CD4-positive, alpha-beta T cell treated with Interleukin-15 for 1 hour (primary cell): ENCODE measurements around the gene HES3.

Experiments used
- DNase-seq: peaks from one replicate; pipeline ENCODE4 v3.0.0-alpha.2; 2020

The HES3 gene

GRCh38 chr1:6265151-6265550, 21.2 kb downstream of the HES3 start:
- no peak for DNase-seq

DNA sequence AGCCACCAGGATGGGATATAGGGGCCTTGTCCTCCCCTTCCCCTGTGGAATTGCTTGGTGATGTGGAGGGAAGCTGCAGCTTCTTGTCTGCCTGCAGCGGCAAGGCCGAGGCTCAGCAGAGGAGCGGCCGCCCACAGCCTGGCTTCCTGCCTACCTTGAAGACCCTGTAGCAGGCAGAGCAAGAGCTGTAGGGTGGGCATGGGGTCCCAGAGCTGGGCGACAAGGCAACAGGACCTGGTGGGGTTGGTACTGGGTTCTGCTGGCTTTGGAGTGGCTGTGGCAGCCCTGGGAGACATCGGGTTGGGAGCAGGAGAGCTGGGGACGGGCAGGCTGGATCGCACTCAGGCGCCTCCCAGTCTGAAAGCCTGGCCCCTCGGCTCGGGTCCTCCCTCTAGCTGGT, 22.7 kb downstream of the HES3 start:
- DNase-seq, result no peak

- no peak for DNase-seq
These were observed 23.8 kb downstream of the HES3 start for GRCh38 chr1:6267686-6268322.

DNA sequence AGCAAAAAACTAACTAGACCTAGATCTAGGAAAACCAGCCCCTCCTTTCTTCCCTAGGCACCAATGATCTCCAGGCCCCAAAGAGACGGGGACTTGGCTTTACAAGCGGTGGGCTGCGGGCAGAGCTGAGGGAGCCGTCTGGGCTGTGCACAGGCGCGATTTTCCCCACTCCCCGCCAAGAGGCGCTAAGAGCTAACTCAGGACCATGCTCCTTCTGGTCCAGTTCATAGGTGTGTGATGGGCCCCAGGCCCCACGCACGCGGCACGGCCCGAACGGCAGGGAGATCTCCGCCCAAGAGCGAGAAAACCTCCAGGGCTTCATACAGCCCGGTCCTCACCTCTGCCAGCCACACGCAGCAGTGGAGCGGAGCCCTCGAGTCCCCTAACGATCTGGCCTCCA, 24.4 kb downstream of the HES3 start:
- no peak for DNase-seq

DNA sequence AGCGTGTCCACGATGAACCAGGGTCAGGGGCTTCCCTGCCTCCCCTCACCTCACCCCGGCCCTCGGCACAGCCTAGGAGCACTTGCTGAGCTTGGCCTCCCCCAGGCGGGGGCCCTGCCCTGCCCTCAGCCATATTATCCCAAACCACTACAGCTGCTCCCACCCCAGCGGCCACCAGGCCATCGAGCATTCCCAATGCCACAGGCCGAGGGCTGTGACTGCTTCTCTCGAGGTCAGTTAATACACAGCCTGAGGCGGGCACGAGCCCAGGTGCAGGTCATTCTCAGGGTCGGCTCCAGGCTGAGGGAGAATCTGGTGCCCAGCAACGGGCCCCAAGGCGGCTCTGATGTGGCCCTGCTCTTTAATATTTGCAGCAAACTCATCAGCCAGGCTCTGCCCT, 25.3 kb downstream of the HES3 start:
- no peak for DNase-seq

GRCh38 chr1:6269720-6270400, 25.9 kb downstream of the HES3 start:
- no peak for DNase-seq

DNA sequence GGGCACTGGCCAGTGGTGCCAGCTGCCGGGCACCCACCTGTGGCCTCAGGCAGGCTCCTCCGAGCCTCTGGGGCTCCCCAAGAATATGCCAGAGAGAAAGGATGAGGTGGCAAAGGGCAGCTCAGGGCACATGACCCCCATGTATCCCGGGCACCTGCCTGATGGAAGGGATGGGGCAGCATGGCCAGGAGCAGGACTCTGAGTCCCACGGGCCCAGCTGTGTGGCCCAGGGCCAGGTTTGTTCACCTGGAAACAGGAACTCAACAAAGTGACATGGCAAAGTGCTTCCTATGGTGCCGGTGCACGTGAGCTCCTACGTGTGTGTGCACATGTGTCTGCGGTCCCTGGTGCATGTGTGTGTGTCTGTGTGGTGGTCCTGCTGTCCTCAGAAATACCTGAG, 26.4 kb downstream of the HES3 start:
- DNase-seq, result no peak

- DNase-seq, result no peak
These were observed 27.0 kb downstream of the HES3 start for GRCh38 chr1:6271006-6271405.

GRCh38 chr1:6271554-6271953, 27.6 kb downstream of the HES3 start:
- DNase-seq, result no peak

GRCh38 chr1:6272452-6272851, 28.5 kb downstream of the HES3 start:
- DNase-seq, result no peak

- no peak for DNase-seq
These were observed 28.9 kb downstream of the HES3 start for GRCh38 chr1:6272868-6273267.

- no peak for DNase-seq
These were observed 29.5 kb downstream of the HES3 start for GRCh38 chr1:6273380-6273891.

- DNase-seq, result no peak
These were observed 30.1 kb downstream of the HES3 start for GRCh38 chr1:6274102-6274501.

GRCh38 chr1:6274622-6275139, 30.7 kb downstream of the HES3 start:
- no peak for DNase-seq

DNA sequence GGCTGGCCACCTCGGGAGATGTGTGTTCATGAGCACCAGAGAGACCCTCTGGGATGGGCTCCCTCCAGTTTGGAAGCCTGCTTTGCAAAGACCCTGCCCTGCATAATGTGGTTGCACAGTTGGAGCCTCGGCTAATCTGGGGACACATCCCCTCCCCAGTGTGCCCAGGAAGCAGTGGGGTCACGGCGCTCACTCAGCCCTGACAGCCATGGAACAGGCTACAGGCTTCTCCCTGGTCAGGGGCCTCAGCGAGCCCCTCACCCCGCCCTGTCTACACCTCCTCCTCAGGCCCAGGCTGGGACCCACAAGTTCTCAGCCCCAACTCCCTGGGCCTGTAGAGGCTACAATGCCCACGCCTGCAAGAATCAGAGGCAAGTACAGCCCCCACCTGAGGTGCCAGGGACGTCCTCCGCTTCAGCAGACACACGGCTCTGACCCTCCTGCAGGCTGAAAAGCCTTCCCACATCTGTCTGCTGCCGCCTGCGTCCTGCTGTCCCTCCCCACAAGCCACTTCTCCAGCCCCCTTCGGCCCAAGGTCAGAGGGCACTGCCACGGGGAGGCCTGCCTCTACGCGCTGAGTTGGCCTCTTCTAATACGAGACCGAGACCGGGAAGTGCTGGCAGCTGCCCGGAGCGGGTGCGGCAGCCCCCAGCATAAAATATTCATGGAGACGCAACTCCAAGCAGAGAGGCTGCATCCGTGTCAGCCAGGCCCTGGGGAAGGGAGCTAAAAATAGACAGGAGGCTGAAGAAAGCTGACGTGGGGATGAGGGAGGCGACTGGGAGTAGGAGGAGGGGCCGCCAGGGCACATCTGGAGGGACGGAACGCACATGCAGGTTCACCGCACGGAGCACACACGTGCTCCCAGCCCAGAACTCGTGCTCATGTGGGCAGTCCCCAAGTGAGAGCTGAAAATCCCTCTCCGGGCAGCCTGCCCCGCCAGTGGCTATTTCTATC, 32.1 kb downstream of the HES3 start:
- no peak for DNase-seq

- no peak for DNase-seq
These were observed 33.0 kb downstream of the HES3 start for GRCh38 chr1:6276811-6277555.

- DNase-seq, result no peak
These were observed 34.3 kb downstream of the HES3 start for GRCh38 chr1:6278263-6278662.

DNA sequence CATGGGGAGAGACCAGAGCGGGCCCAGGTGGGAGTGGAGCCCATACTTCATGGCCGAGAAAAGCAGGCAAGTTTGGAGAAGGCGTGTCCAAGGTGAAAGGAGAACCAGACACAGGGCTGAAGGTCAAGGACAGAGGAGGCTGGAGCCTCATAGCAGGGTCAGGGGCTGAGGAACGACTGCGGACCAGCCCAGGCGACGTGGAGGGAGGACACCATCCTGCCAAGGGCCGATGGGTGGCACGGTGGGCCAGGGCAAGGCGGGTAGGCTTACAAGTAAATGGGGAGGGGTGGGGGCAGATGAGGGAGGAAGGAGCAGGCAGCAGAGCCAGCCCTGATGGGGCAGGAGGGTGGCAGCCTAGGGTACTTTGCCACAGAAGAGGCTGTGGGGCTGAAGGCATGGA, 35.1 kb downstream of the HES3 start:
- DNase-seq, result no peak

DNA sequence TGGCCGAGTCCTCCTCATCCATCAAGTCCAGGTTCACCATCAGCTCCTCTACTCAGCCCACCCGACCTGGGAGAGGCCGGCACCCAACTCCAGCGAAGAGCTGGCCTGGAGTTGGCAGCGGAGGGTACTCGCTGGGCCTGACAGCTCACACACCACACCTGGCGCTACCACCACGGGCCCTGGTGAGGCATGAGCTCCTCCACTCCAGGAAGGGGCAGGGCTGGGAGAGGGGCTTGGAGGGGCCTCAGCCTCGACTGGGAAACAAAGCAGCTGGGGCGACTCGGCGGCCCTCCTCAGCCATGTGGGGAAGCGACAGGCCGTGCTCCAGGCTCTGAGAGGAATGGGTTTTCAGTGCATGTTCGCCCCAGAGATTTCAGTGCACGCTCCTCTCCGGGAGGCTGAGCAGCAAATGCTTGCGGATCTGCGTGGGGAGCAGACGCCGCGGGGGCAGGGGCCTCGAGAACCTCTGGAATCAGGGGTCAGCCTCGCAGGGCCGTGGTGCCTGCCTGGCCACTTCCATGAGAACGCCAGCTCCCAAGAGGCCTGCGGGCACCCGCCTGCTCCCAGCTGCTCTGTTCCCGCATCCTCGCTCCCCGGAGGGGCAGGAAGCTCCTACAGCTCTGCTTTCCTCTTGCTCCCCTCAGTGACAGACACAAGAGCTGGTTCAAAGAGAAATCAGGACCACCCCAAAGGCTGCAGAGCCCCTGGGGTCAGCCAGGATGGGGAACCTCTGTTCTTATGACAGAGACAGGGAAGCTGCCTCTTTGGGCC, 35.8 kb downstream of the HES3 start:
- DNase-seq, result no peak

DNA sequence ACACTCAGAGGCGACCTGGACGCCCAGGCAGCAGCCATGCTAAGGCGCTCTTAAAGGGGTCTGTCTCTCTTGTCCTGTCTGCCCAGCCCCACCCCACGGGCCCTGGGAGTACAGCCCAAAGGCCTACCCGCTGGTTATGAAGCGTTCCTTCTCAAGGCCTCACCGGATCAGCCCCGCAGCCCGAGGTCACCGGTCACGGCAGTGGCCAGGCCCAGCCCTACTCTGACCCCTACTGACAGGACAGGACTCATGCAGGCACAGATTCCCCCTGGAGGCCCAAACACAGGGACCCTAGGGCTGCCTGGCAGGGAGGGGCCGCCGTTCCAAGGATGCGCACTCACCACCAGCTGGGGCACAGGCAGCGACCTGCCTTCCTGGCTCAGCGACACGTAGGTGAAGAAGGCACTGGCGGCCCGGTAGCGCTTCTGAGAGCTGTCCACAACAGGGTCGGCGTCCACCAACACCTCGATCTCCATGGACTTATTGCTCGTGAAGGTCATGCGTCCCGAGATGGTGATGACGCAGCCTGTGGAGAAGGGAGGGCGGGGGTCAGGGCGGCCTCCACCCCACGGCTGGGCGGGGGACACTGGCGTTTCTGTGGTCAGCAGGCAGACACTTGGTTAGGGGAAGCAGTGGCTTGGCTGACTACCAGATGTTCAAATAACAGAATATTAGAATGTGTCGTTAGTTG, 36.9 kb downstream of the HES3 start:
- DNase-seq, result no peak
